ENCODE results near the gene KIAA1614.

- no peak for TF ChIP-seq CTCF (conservative IDR thresholded peaks at IDR 0.05)
- TF ChIP-seq ZFX (IDR thresholded peaks at IDR 0.05): no peak
These were observed 24.3 kb downstream of the KIAA1614 start for GRCh38 chr1:180937012-180937372.
